ENCODE results near the gene MRPL3.

DNA sequence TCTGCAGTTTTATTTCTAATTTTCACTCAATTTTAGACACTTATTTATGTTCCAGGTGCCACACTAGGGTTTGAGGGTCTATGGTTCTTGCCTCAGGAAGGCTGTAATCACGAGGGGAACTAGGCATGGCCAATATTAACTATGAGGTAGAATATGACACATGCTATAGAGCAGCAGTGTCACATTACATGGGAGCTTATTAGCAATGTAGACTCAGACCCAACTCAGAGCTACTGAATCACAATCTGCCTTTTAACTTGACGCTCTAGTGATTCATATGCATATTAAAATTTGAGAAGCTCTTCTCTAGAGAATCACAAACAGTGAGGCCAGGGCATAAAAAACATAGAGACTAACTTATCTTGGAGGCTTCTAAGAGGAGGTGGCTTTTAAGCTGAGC lies 32.8 kb upstream of the MRPL3 start:
- TF ChIP-seq, protein P1, sequence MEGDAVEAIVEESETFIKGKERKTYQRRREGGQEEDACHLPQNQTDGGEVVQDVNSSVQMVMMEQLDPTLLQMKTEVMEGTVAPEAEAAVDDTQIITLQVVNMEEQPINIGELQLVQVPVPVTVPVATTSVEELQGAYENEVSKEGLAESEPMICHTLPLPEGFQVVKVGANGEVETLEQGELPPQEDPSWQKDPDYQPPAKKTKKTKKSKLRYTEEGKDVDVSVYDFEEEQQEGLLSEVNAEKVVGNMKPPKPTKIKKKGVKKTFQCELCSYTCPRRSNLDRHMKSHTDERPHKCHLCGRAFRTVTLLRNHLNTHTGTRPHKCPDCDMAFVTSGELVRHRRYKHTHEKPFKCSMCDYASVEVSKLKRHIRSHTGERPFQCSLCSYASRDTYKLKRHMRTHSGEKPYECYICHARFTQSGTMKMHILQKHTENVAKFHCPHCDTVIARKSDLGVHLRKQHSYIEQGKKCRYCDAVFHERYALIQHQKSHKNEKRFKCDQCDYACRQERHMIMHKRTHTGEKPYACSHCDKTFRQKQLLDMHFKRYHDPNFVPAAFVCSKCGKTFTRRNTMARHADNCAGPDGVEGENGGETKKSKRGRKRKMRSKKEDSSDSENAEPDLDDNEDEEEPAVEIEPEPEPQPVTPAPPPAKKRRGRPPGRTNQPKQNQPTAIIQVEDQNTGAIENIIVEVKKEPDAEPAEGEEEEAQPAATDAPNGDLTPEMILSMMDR (IDR thresholded peaks at IDR 0.05), result no peak
- no peak for TF ChIP-seq POLR2A (IDR thresholded peaks at IDR 0.05)
- no peak for TF ChIP-seq POLR2AphosphoS5 (IDR thresholded peaks at IDR 0.05)

Measured in transverse colon (tissue), 4 donors.